Measurements from ENCODE around the gene NAGS.
"Not testable (repeated sequence)": the region's sequence is repeated elsewhere in the genome, so short reads cannot be mapped to it uniquely, and the experiment has no call there.

Gene NAGS

DNA sequence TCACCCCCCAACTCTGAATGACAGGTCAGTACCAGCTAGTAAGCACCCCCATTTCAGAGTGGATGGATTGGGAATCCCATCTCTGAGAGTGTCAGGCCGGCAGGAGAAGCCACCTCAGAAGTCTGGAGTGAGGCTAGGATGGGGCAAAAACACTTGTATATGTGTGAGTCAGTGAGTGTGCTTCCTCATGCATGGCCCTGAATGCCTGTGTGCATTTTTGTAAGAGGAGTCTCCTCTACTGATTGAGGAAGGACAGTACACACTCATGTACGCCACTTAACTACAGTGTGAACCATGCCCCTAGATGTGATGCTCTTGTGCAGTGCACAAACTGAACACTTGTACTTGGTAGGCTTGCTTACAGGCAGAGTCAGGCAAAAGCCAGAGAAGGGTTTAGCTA lies 22.3 kb upstream of the NAGS start:
- peak; percentile 50 for DNase-seq
- in situ Hi-C loops (cut with HindIII; ENCODE audit: low pct_ligation_motif_present, low pct_unique_long_range_greater_than_20kb, low sequenced_read_pairs): no loop called here

DNA sequence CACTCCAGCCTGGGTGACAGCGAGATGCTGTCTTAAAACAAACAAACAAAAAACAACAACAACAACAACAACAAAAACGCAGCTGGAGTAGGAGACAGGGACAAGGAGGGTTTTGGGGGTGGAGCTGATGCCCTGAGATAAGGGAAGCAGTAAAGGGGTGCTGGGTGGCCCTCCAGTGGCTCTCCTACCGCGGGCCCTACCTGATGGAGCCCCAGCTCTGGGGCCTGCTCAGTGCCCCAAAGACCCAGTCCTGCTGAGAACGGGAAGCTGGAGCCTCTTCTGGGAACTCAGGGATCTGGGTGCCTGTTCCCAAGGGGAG lies 21.3 kb upstream of the NAGS start:
- in situ Hi-C loops (cut with HindIII; ENCODE audit: low pct_ligation_motif_present, low pct_unique_long_range_greater_than_20kb, low sequenced_read_pairs): no loop called here
- DNase-seq: no peak

DNA sequence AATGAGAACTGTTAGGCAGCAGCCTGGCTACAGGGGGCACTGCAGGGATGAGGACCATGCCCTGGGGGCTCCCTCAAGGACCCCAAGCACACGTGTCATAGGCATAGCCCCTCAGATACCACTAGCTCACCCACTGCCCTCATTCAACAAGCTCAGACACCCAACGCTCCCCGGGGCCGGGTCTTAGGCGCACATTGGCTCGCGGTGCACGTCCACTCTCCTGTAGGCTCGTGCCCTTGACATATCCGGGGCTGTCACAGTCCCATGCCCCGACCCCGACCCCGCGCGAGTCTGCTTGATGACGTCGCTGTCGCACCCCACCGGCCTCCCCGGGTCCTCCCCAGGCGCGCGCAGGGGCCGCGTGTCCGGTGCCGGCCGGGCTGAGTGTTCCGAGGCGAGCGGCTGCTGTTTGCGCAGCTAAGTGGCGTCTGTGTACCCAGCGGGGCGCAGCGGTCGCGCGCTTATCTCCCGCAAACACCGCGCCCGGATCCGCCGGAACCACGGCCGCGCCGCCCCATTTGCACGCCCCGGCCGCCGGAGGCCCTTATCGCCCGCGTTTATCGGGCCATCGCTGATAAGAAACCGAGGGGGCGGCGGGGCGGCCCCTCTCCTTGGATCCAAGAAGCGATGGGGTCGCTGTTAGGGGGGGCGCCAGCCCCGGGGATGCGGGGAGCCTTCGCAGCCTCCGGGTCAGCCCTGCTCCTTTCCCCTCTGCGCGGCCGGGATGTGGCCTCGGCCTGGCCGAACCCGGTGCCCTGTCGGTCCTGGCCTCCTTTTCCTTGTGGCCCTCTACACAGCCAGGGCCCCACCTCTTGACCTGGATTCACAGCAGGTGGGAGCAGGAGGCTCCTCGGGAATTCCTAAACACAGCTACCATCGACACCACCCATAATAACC lies 20.7 kb upstream of the NAGS start:
- DNase-seq: no peak

DNA sequence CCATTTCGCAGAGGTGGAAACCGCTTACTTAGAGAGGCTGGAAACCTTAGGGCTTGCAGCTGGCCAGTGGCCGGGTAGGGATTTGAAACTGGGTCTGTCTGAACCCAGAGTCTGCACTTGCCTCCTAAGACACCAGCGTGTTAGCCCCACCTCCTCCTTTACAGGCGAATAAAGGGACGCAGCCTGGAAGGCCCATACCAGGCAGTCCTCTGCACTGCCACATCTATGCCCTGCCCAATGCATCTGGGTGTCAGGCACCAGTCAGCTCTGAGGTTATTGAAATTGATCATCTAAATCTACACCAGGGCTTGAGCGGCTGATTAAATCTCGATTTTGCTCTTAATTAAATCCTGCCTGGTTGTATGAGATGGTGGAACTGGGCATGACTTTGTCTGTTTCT lies 19.9 kb upstream of the NAGS start:
- in situ Hi-C loops (cut with HindIII; ENCODE audit: low pct_ligation_motif_present, low pct_unique_long_range_greater_than_20kb, low sequenced_read_pairs): no loop called here
- DNase-seq: no peak

More for the DNA sequence above, 20.7 kb upstream of the NAGS start:
- in situ Hi-C loops (cut with HindIII; ENCODE audit: low pct_ligation_motif_present, low pct_unique_long_range_greater_than_20kb, low sequenced_read_pairs): no loop called here

DNA sequence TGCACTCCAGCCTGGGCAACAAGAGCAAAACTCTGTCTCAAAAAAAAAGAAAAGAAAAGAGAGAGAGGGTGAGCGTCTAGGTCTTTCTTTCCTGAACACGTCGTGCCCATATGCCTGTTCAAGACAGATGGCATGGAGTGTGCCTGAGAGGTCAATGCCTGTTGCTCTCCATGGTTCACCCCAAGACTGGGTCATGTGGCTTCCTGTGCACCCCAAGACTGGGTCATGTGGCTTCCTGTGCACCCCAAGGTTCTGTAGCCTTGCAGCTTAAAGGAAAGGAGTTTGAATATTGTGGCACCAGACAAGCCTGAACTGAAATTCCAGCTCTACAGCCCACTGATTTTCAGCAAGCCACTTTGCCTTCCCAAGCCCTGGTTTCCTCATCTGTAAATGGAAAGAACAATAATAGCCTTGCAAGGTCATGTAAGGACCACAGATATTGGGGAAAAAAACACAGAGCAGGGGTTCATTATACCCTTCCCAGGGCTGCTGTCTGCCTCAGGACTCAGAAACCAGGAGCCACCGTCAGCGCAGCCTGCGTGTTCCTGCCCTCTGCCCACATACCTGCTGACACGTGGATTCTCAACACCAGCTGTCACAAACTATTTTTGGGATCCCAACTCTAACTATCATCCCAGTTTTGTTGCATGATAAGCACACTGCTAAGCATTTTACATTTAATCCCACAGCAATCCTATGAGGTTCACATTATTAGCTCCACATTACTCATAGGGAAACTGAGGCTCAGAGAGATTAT lies 18.0 kb upstream of the NAGS start:
- DNase-seq: no peak
- in situ Hi-C loops (cut with HindIII; ENCODE audit: low pct_ligation_motif_present, low pct_unique_long_range_greater_than_20kb, low sequenced_read_pairs): no loop called here

DNA sequence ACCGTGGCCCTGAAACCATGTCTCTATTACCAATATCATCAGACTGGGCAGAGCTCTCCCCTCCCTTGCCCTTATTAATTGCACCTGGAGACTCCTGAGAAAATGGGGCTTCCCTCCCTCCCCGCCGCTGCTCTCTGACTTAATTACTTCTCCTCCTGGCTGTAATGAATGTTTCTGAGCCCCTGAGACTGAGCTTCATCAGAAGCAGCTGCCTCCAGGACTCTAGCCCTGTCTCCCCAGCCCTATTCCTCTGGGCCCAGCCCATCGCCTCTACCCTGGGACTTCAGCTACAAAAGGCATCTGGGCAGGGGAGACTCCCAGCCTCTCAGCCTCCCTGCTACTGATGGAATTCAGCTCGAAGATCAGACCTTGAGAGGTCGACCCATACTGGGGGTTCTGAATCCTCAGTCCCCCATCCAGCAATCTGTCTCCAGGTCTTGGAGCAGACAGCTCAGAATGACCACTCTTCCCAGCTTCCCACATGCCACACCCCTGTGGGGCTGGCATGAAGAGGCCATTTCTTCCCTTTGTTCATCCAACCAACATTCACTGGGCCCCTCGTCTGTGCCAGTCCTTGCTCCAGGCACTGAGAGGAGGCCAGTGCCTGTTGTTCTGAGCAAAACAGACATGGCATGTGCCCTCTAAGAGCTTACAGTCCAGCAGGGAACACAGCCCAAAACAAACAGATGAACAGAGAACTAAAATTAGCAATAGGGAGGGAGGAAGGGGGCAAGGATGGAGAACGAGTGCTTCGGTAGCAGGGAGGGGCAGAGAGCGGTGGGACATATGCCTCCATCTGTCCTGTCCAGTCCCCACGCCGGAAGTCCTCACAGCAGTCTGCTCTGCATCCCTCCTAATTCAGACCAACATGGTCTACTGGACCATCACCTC lies 17.0 kb upstream of the NAGS start:
- DNase-seq: no peak
- in situ Hi-C loops (cut with HindIII; ENCODE audit: low pct_ligation_motif_present, low pct_unique_long_range_greater_than_20kb, low sequenced_read_pairs): no loop called here

DNA sequence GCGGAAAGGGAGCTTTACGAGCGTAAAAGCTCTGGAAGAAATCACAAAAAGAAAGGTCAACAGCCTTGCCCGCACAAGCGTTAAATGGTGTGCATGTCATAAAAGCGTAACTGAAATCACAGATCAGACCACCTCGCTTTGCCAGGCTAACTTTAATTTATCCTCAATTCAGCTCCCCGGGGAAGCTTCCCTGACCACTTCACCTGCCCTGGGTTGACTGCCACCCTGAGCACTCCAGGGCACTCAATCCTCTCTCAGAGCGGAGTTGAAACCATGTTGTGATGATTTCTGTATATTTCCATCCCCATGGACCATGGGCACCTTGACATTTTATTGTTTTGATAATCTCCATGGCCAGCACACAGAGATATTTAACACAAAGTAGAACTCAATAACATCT lies 16.1 kb upstream of the NAGS start:
- in situ Hi-C loops (cut with HindIII; ENCODE audit: low pct_ligation_motif_present, low pct_unique_long_range_greater_than_20kb, low sequenced_read_pairs): no loop called here
- no peak for DNase-seq

DNA sequence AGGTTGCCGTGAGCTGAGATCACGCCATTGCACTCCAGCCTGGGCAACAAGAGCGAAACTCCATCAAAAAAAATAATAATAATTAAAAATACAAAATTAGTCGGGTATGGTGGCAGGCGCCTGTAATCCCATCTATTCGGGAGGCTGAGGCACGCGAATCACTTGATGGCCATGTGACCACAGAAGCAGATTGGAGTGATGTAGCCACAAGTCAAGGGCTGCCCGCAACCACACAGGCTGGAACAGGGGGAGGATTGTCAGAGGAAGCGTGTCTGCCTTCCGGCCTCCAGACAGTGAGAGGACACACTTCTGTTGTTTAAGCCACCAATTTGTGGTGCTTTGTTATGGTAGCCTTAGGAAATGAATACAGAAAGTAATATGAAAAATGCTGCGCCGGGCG lies 11.8 kb upstream of the NAGS start:
- in situ Hi-C loops (cut with HindIII; ENCODE audit: low pct_ligation_motif_present, low pct_unique_long_range_greater_than_20kb, low sequenced_read_pairs): no loop called here

DNA sequence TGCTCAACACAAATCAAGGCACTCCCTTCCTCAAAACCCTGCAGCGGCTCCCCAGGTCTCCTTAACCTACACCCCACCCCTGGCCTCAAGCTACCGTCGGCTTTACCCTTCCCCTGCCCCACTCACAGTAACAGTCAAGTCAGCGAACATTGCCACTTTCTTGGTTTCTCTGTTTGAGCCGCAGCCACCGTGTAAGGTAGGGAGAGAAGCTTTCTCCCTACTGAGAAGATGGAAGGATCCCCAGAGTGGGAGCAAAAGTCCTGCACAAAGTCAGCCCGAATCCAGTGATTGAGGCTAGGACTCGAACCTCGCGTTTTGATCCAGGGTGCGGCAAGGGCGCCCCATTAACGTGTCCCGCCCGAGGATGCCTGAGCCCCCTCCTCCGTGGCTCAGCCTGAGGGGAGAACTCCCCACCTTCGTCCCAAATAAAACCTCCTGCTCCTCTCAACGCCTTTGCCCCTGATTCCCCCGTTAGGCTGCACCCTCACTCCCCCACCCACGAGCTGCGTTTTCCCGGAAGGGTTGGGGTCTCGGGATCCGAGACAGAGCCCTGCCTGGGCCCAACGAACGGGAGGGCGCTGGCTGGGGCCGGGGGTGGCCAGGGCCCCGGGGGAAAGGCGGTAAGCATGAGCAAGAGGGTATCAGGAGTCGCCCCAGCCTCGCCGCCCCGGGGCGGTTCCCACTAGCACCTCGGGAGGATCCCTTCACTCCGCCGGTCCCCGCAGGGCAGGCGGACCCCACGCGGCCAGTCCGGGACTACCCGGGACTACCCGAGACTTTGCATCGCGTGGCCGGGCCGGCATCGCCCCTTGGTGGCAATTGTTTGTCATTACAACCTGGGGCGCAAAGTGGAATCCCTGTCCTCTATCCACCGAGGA lies 9.9 kb upstream of the NAGS start:
- DNase-seq: peak; percentile 64
- in situ Hi-C loops (cut with HindIII; ENCODE audit: low pct_ligation_motif_present, low pct_unique_long_range_greater_than_20kb, low sequenced_read_pairs): no loop called here

More for the DNA sequence above, 11.8 kb upstream of the NAGS start:
- DNase-seq: no peak

DNA sequence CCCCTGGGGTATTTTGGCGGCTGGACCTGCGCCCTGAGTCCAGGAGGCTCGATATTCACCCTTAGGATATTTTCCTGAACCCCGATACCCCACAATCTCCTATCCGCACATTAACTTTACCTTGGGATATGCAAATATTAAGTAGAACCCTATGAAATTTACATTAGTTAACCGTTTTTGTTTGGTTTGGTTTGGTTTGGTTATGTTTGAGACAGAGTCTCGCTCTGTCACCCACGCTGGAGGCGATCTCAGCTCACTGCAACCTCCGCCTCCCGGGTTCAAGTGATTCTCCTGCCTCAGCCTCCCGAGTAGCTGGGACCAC lies 9.3 kb upstream of the NAGS start:
- no peak for DNase-seq
- in situ Hi-C loops (cut with HindIII; ENCODE audit: low pct_ligation_motif_present, low pct_unique_long_range_greater_than_20kb, low sequenced_read_pairs): no loop called here

DNA sequence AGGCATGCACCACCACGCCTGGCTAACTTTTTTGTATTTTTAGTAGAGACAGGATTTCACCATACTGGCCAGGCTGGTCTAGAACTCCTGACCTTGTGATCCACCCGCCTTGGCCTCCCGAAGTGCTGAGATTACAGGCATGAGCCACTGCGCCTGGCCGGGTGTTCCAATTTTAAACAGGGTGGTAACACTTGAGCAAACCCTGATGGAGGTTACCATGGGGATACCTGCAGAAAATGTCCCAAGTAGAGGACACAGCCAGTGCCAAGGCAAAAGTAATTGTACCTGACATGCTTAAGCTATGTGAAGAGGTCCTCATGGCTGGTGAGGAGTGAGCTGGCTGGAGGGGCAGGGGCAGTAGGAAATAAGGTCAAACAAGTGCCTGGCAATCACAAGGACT lies 7.2 kb upstream of the NAGS start:
- DNase-seq; in situ Hi-C loops (cut with HindIII; ENCODE audit: low pct_ligation_motif_present, low pct_unique_long_range_greater_than_20kb, low sequenced_read_pairs): not testable (repeated sequence)

DNA sequence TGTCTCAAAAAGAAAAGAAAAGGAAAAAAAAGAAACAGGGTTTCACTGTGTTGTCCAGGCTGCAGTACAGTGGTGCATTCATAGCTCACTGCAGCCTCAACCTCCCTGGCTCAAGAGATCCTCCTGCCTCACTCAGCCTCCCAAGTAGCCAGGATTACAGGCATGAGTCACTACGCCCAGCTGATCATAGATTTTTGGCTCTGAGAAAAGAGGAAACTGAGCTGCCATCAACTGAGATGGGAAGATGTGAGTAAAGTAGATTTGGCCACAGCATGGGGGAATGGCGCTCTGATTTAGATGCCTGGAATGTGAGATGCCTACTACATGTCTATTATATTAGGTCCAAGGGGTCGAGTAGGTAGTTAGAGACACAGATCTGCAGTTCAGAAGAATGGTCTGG lies 5.9 kb upstream of the NAGS start:
- DNase-seq: no peak
- in situ Hi-C loops (cut with HindIII; ENCODE audit: low pct_ligation_motif_present, low pct_unique_long_range_greater_than_20kb, low sequenced_read_pairs): no loop called here

DNA sequence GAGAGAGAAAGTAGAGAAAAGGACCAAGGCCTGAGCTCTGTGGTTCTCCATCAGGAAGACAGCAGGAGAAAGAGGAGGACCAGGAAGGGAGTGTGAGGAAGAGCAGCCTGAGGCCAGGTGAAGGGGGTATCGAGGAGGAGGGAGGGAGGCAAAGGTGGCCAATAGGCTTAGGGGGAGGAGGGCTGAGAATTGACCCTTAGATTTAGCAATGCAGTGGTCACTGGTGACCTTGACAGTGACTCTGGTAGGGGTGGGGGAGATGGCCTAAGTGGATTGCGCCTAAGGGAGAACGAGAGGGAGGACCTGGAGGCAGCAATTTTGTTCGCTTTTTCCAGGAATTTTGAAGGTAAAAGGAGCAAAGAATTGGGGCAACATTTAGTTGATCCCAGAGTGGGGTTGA lies 5.4 kb upstream of the NAGS start:
- in situ Hi-C loops (cut with HindIII; ENCODE audit: low pct_ligation_motif_present, low pct_unique_long_range_greater_than_20kb, low sequenced_read_pairs): no loop called here

DNA sequence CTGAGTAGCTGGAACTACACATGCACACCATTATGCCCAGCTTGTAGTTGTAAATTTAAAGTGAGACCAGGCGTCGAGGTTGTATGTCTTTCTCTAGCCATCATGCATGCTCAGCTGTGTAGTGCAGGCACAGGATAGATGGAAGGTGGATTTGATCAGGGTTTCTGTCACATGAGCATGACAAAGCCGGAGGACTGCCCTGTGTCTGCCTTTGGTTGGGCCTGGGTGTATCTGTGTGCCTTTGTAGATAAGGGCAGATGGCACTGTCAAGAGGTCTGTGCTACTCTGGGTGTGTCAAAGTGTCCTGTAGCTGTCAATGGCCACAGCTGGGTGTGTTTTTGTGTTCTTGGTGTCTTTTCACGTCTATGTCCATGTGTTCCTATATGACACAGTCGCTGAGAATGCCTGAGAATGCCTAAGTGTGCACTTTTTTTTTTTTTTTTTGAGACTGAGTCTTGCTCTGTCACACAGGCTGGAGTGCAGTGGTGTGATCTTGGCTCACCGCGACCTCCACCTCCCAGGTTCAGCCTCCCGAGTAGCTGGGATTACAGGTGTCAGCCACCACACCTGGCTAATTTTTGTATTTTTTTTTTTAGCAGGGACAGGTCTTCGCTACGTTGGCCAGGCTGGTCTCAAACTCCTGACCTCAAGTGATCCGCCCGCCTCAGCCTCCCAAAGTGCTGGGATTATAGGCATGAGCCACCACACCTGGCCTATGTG lies 4.1 kb upstream of the NAGS start:
- in situ Hi-C loops (cut with HindIII; ENCODE audit: low pct_ligation_motif_present, low pct_unique_long_range_greater_than_20kb, low sequenced_read_pairs): no loop called here
- no peak for DNase-seq

More for the DNA sequence above, 5.4 kb upstream of the NAGS start:
- DNase-seq: no peak

DNA sequence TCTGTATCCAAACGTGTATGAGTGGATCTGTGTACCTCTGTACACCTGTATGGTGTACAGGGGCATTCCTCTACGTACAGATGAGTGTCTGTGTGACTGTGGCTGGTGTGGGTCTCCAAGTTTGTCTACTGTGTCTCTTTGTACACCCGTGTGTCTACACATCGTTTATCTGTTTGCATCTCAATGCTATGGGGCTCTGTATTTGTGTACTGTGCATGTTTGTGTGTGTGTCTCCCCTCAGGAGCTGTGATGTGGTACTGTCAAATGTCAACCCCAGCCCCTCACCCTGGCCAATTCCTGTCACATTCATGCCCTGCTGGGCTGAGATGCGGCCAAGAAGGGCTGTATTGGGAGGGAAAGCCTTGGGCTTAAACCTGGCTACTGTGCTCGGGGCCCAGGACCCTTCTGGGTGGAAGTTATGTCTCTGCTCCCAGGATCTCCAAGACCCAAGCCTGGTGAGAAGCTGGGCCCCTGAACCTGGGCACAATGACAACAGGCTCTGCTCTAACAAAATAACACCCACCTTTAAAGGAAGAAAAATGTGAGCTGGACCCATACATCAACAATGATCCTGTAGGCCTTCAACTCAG lies 3.5 kb upstream of the NAGS start:
- DNase-seq: no peak
- in situ Hi-C loops (cut with HindIII; ENCODE audit: low pct_ligation_motif_present, low pct_unique_long_range_greater_than_20kb, low sequenced_read_pairs): no loop called here

DNA sequence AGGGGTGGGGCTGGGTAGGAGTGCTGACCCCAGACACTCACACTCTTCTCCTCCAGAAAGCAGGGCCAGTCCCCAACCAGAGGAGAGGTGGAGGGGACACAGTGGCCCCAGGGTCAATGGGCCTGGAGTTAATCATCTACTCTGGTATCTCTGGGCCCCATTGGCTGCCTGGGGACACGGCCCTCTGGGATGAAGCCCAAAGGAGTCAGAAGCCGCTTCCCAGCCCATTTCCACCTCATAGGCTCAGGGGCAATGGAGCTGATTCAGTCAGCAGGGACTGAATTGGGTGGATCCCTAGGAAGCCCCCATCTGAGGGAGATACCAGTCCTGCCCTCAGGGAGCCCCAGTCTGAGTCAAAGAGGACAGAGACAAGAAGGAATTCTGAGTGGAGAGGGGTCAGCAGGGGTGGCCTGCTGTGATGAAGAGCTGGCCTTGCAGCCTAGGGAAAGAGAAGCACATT lies 2.9 kb upstream of the NAGS start:
- in situ Hi-C loops (cut with HindIII; ENCODE audit: low pct_ligation_motif_present, low pct_unique_long_range_greater_than_20kb, low sequenced_read_pairs): no loop called here
- DNase-seq: no peak

DNA sequence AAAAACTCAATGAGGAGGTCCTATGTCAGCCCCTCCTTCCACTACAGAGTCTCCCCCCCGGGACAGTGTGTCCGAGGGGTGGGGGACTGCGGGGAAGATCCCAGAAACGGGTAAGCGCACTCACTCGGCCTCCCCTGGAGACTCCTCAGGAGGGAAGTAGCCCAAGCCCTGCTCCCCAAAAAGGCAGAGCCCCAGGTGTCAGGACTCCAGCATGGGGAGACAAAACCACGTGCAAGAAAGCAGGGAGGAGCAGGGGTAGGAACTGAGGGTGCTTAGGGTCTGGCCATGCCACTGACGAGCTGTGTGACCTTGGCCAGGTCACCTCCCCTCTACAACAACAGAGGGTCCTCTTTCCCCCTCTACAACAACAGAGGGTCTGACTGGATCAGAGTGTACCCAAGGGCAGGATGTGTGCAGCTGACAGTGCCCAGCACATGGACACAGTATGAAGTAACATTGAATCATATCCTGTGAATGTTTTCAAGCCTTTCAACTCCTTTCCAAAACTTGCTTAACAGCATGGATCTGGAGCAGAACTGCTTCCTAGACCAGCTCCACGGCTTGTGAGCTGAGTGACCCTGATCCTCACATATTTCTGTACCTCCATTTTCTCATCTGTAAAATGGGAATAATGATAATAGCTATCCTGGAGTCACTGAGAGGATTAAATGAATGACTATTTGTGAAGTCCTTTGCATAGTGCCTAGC lies 2.1 kb upstream of the NAGS start:
- DNase-seq: peak; percentile 28
- in situ Hi-C loops (cut with HindIII; ENCODE audit: low pct_ligation_motif_present, low pct_unique_long_range_greater_than_20kb, low sequenced_read_pairs): no loop called here
